ENCODE data around the gene HARS1.
"Not testable (repeated sequence)": the region's sequence is repeated elsewhere in the genome, so short reads cannot be mapped to it uniquely, and the experiment has no call there.

HARS1 gene

GRCh38 chr5:140718266-140718592 is 27.1 kb upstream of the HARS1 start:
- POLR2A ChIA-PET (ENCODE audit: low non-redundant PET): no interaction called here
- CTCF ChIA-PET: interaction anchor here (0.5 to 0.7 kb wide), 3 partner anchors 310 to 1374 kb away, joined by 3 to 6 read pairs (median 6); no protein-coding TSS in a partner anchor
- no peak for DNase-seq (ENCODE audit: low spot score)
- TF ChIP-seq, protein P1, sequence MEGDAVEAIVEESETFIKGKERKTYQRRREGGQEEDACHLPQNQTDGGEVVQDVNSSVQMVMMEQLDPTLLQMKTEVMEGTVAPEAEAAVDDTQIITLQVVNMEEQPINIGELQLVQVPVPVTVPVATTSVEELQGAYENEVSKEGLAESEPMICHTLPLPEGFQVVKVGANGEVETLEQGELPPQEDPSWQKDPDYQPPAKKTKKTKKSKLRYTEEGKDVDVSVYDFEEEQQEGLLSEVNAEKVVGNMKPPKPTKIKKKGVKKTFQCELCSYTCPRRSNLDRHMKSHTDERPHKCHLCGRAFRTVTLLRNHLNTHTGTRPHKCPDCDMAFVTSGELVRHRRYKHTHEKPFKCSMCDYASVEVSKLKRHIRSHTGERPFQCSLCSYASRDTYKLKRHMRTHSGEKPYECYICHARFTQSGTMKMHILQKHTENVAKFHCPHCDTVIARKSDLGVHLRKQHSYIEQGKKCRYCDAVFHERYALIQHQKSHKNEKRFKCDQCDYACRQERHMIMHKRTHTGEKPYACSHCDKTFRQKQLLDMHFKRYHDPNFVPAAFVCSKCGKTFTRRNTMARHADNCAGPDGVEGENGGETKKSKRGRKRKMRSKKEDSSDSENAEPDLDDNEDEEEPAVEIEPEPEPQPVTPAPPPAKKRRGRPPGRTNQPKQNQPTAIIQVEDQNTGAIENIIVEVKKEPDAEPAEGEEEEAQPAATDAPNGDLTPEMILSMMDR (conservative IDR thresholded peaks at IDR 0.05; ENCODE audit: low read depth): no peak
- H3K27ac ChIP-seq: peak overlapping the region; percentile 72

- POLR2A ChIA-PET (ENCODE audit: low non-redundant PET); CTCF ChIA-PET; H3K27ac ChIP-seq; DNase-seq (ENCODE audit: low spot score): not testable (repeated sequence)
Measured at GRCh38 chr5:140716238-140716637, 25.1 kb upstream of the HARS1 start.

DNA sequence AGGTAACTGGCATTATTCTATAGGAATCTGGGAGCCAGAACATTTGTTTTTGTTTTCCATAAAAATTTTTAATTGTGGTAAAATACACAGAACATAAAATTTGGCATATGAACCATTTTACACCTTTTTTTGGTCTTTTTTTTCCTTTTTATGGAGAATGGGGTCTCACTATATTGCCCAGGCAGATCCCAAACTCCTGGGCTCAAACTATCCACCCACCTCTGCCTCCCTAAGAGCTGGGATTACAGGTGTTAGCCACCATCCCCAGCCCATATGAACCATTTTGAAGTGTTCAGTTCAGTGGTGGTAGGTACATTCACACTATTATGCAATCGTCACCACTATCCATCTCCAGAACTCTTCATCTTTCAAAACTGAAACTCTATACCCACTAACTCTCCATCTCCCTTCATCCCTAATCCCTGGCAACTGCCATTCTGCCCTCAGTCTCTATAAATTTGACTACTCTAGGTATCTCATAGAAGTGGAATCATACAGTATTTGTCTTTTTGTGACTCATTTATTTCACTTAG is 22.5 kb upstream of the HARS1 start:
- no peak for DNase-seq (ENCODE audit: low spot score)
- ChIA-PET POLR2A (ENCODE audit: low non-redundant PET) (no interaction called here), CTCF (no interaction called here)
- TF ChIP-seq, protein P1 (conservative IDR thresholded peaks at IDR 0.05; ENCODE audit: low read depth): no peak
- no peak overlapping the region for H3K27ac ChIP-seq

DNA sequence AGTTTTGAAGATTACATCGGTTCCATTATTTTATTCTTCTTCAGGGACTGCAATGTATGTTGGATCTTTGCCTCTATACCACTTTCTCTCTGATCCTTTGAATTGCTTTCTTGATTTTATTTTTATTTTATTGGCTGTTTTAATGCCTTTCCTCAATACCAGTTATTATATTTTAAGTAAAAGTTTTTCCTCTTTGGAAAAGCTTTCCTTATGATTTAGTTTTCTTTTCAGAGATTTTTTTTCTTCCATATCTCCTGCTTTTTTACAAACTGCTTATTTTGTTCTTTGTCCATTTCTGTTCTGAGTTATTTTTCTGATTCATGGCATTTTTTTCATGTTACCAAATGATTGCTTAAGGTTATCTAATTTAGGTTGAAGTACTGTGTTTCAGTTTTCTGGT is 20.6 kb upstream of the HARS1 start:
- POLR2A ChIA-PET (ENCODE audit: low non-redundant PET): interaction anchor here (0.6 kb wide), 1 partner anchor 550 kb away, joined by 3 read pairs; no protein-coding TSS in a partner anchor
- TF ChIP-seq, protein P1 (conservative IDR thresholded peaks at IDR 0.05; ENCODE audit: low read depth): no peak
- CTCF ChIA-PET: no interaction called here
- no peak overlapping the region for H3K27ac ChIP-seq
- no peak for DNase-seq (ENCODE audit: low spot score)

- POLR2A ChIA-PET (ENCODE audit: low non-redundant PET): no interaction called here
- TF ChIP-seq, protein P1 (conservative IDR thresholded peaks at IDR 0.05; ENCODE audit: low read depth): no peak
- peak overlapping the region; percentile 88 for H3K27ac ChIP-seq
- CTCF ChIA-PET: interaction anchor here (0.6 to 1.0 kb wide), 4 partner anchors 15 to 206 kb away, joined by 3 to 4 read pairs (median 4); no protein-coding TSS in a partner anchor
- peak; percentile 95 for DNase-seq (ENCODE audit: low spot score)
Measured at GRCh38 chr5:140710899-140711552, 19.9 kb upstream of the HARS1 start.

DNA sequence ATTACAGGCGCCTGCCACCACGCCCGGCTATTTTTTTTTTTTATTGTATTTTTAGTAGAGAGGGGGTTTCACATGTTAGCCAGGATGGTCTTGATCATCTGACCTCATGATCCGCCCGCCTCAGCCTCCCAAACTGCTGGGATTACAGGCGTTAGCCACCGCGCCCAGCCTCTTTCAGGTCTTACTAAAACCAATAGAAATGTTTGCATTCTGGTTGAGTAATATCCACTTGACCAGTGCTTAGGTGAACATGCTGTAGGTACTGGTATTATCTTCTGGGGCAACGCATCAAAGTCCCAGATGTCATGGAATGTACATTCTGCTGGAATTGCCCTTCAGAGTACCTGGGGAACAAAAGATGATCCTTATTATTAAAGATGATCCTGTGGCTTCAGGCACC is 17.6 kb upstream of the HARS1 start:
- 0 out of 2 replicates have a peak overlapping the region, but pooled peaks have one; percentile 11 for H3K27ac ChIP-seq
- POLR2A ChIA-PET (ENCODE audit: low non-redundant PET); DNase-seq (ENCODE audit: low spot score): not testable (repeated sequence)
- CTCF ChIA-PET: interaction anchor here (0.6 kb wide), 1 partner anchor 61 kb away, joined by 3 read pairs; the partner anchor contains the start of genes IK and NDUFA2

GRCh38 chr5:140707812-140708211 is 16.6 kb upstream of the HARS1 start:
- no peak overlapping the region for H3K27ac ChIP-seq
- ChIA-PET CTCF (interaction anchor here (0.6 kb wide), 1 partner anchor 457 kb away, joined by 4 read pairs; no protein-coding TSS in a partner anchor), POLR2A (ENCODE audit: low non-redundant PET) (no interaction called here)
- no peak for DNase-seq (ENCODE audit: low spot score)
- TF ChIP-seq, protein P1 (conservative IDR thresholded peaks at IDR 0.05; ENCODE audit: low read depth): no peak
